ENCODE data around the gene HSPA8. TPM values are rescaled to one million over a fixed set of nuclear protein-coding genes. Genes with fewer than 3 reads are reported as not detected.

Gene HSPA8
- total and polyA plus RNA-seq, 2 of the 13 experiments (the other 11 are each of a cell fraction or from before 2014, with no cell fraction given), result 936 to 2,151 TPM

GRCh38 chr11:123045101-123045500 is 16.8 kb downstream of the HSPA8 start (continued):
- TF ChIP-seq ZNF280D (CRISPR knock-in tag; IDR thresholded peaks at IDR 0.05), result no peak
- no peak for TF ChIP-seq SP1 (IDR thresholded peaks at IDR 0.05)
- no peak for TF ChIP-seq SP1 (CRISPR knock-in tag; IDR thresholded peaks at IDR 0.05)
- TF ChIP-seq E2F1 (CRISPR knock-in tag; IDR thresholded peaks at IDR 0.05), result no peak
- no peak for TF ChIP-seq SOX13 (IDR thresholded peaks at IDR 0.05)
- TF ChIP-seq SOX13 (CRISPR knock-in tag; conservative IDR thresholded peaks at IDR 0.05 in 1 of 2, IDR thresholded peaks at IDR 0.05 in 1 of 2), result no peak
- TF ChIP-seq FUBP1 (CRISPR knock-in tag; IDR thresholded peaks at IDR 0.05; ENCODE audit: borderline replicate concordance), result no peak
- no peak for TF ChIP-seq CENPX (CRISPR knock-in tag; IDR thresholded peaks at IDR 0.05)
- no peak for TF ChIP-seq ZBTB20 (CRISPR knock-in tag; IDR thresholded peaks at IDR 0.05; ENCODE audit: borderline replicate concordance, low read depth)
- no peak for TF ChIP-seq ARNTL (CRISPR knock-in tag; IDR thresholded peaks at IDR 0.05)
